GM12878 (cell line): Measurements from ENCODE around the gene PCDH1. TPM values are rescaled to one million over a fixed set of nuclear protein-coding genes. Genes with fewer than 3 reads are reported as not detected.

Experiments
- ATF3 ChIP-seq: IDR thresholded peaks from 2 replicates; pipeline ENCODE4 v1.6.1; 2011; ENCODE audit warnings: low read depth, mild to moderate bottlenecking, low read length, moderate library complexity, borderline replicate concordance; ENCODE audit errors: extremely low read depth
- CHD1 ChIP-seq: IDR thresholded peaks from 2 replicates; pipeline ENCODE4 v1.6.1; 2012; ENCODE audit warnings: low read depth, low read length, improper control_type of control experiment
- ETV6 ChIP-seq, 2 experiments: fragments of 450-650 bp in 1 of 2; IDR thresholded peaks in 1 of 2; conservative IDR thresholded peaks in 1 of 2; 2 replicates each; pipeline ENCODE4 v1.6.1; 2014; ENCODE audit warnings: antibody characterized with exemption in 1 of 2, borderline replicate concordance in 1 of 2, low read depth in 1 of 2, mild to moderate bottlenecking in 1 of 2, moderate library complexity in 1 of 2
- FOS ChIP-seq: IDR thresholded peaks from 3 replicates; pipeline ENCODE4 v1.6.1; 2011; ENCODE audit warnings: borderline replicate concordance; ENCODE audit not compliant: insufficient read length; ENCODE audit errors: extremely low read depth
- NR2F1 ChIP-seq: fragments of 450-650 bp; conservative IDR thresholded peaks from 2 replicates; pipeline ENCODE4 v1.6.1; 2017; ENCODE audit warnings: mild to moderate bottlenecking
- SMAD5 ChIP-seq: IDR thresholded peaks from 2 replicates; pipeline ENCODE4 v1.6.1; 2016; ENCODE audit warnings: antibody characterized with exemption, low read depth
- TARDBP ChIP-seq: IDR thresholded peaks from 2 replicates; pipeline ENCODE4 v1.6.1; 2016; ENCODE audit warnings: borderline replicate concordance
- polyA plus RNA-seq, 11 experiments: library from polyadenylated mRNA; depleted of rRNA in 4 of 11; unstranded in 6 of 11; stranded (reverse) in 5 of 11; fragments of >200 nt; fragmentation: Nextera tagmentation in 4 of 11; fragmentation: Illumina TruSeq in 1 of 11; extraction: Ambion mirVana in 4 of 11; extraction: Trizol in 1 of 11; gene quantifications; 1 replicate in 1 of 11; 2 replicates in 10 of 11; pipeline versions ENCODE4 v1.2.1 to v1.2.3, GENCODE V29; 2011 to 2016; ENCODE audit warnings: inconsistent platforms in 2 of 11, missing spikeins in 2 of 11, low read depth in 1 of 11
- total RNA-seq, 4 experiments: library from RNA; depleted of rRNA in 3 of 4; stranded (reverse); fragments of >200 nt in 3 of 4; fragmentation: Illumina TruSeq in 1 of 4; extraction: Trizol in 1 of 4; gene quantifications; 2 replicates each; pipeline versions ENCODE4 v1.2.1 to v1.2.3, GENCODE V29; 2013 to 2021
- TF ChIP-seq, protein P1 (sequence below): fragments of 450-650 bp; formaldehyde crosslinking; IDR thresholded peaks from 2 replicates; pipeline ENCODE4 v1.5.0; 2022; ENCODE audit warnings: mild to moderate bottlenecking, missing genetic modification characterization
- TF ChIP-seq, protein P2 (sequence below): IDR thresholded peaks from 2 replicates; pipeline ENCODE4 v1.6.1; 2012; ENCODE audit warnings: low read depth, low read length, improper control_type of control experiment

PCDH1 gene
- total and polyA plus RNA-seq, 10 of the 15 experiments (the other 5 are each of a cell fraction or from before 2014, with no cell fraction given) = 0.07 to 0.36 (median 0.16) TPM; not detected in 7

DNA sequence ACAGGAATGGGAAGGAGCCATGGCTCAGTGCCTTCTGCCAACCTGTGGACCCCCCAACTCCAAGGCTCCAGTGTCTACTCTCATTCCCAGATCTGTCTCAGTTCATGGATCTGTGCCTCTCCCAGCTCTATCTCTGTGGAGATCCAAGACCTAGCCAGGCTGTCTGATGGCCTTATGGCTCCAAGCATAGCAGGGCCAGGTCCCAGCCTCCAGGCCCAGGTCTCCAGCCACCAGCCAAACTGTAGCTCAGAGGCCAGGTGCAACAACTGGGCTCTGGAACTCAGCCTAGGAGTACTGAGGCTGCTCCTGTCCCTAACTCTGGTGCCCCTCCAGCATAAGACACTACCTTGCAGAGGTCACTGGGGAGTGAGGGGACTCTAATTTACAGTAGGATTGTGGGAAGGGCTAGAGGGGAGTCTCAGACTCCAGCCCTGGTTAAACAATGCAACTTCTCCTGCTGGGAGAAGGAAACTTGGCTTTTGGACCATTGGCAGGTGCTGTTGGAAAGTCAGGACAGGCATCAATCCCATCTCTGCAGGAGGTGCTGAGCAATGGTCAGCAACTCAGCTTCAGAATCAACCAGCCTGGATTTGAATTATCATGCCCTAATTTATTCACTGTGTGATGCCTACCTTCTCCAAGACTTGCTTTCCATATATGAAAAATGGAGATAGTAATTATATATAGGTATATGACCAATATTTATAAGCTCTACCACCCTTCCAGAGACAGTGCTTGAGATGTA is 63.0 kb downstream of the PCDH1 start (continued):
- TF ChIP-seq CHD1 (no peak), TARDBP (no peak), NR2F1 (no peak), SMAD5 (no peak), FOS (no peak), ETV6 (conservative IDR thresholded peaks at IDR 0.05 in 1 of 2, IDR thresholded peaks at IDR 0.05 in 1 of 2; ENCODE audit: borderline replicate concordance in 1 of 2, low read depth in 1 of 2) (no peak), ATF3 (no peak)
- TF ChIP-seq, protein P1, sequence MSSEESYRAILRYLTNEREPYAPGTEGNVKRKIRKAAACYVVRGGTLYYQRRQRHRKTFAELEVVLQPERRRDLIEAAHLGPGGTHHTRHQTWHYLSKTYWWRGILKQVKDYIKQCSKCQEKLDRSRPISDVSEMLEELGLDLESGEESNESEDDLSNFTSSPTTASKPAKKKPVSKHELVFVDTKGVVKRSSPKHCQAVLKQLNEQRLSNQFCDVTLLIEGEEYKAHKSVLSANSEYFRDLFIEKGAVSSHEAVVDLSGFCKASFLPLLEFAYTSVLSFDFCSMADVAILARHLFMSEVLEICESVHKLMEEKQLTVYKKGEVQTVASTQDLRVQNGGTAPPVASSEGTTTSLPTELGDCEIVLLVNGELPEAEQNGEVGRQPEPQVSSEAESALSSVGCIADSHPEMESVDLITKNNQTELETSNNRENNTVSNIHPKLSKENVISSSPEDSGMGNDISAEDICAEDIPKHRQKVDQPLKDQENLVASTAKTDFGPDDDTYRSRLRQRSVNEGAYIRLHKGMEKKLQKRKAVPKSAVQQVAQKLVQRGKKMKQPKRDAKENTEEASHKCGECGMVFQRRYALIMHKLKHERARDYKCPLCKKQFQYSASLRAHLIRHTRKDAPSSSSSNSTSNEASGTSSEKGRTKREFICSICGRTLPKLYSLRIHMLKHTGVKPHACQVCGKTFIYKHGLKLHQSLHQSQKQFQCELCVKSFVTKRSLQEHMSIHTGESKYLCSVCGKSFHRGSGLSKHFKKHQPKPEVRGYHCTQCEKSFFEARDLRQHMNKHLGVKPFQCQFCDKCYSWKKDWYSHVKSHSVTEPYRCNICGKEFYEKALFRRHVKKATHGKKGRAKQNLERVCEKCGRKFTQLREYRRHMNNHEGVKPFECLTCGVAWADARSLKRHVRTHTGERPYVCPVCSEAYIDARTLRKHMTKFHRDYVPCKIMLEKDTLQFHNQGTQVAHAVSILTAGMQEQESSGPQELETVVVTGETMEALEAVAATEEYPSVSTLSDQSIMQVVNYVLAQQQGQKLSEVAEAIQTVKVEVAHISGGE (CRISPR knock-in tag) = no peak
- TF ChIP-seq, protein P2, sequence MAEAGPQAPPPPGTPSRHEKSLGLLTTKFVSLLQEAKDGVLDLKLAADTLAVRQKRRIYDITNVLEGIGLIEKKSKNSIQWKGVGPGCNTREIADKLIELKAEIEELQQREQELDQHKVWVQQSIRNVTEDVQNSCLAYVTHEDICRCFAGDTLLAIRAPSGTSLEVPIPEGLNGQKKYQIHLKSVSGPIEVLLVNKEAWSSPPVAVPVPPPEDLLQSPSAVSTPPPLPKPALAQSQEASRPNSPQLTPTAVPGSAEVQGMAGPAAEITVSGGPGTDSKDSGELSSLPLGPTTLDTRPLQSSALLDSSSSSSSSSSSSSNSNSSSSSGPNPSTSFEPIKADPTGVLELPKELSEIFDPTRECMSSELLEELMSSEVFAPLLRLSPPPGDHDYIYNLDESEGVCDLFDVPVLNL = no peak
